ENCODE measurements around the gene DHX35.
"Not testable (repeated sequence)": the region's sequence is repeated elsewhere in the genome, so short reads cannot be mapped to it uniquely, and the experiment has no call there.

DHX35 gene

GRCh38 chr20:38987777-38988176 is 25.6 kb downstream of the DHX35 start:
- no peak for TF ChIP-seq CTCF (conservative IDR thresholded peaks at IDR 0.05; ENCODE audit: low read length)
- no peak for DNase-seq (ENCODE audit: low read depth)
- no peak overlapping the region for H3K4me3 ChIP-seq (ENCODE audit: low read length)

GRCh38 chr20:38990728-38991127 is 28.6 kb downstream of the DHX35 start:
- TF ChIP-seq CTCF (conservative IDR thresholded peaks at IDR 0.05; ENCODE audit: low read length): no peak
- no peak overlapping the region for H3K4me3 ChIP-seq (ENCODE audit: low read length)
- no peak for DNase-seq (ENCODE audit: low read depth)

- no peak for TF ChIP-seq CTCF (conservative IDR thresholded peaks at IDR 0.05; ENCODE audit: low read length)
- DNase-seq (ENCODE audit: low read depth): no peak
- no peak overlapping the region for H3K4me3 ChIP-seq (ENCODE audit: low read length)
Observed at GRCh38 chr20:38991814-38992704, 29.9 kb downstream of the DHX35 start.

GRCh38 chr20:38995536-38996044 is 33.4 kb downstream of the DHX35 start:
- no peak for DNase-seq (ENCODE audit: low read depth)
- H3K4me3 ChIP-seq (ENCODE audit: low read length): no peak overlapping the region
- TF ChIP-seq CTCF (conservative IDR thresholded peaks at IDR 0.05; ENCODE audit: low read length): no peak

GRCh38 chr20:38996866-38997265 is 34.7 kb downstream of the DHX35 start:
- not testable (repeated sequence) for DNase-seq (ENCODE audit: low read depth); H3K4me3 ChIP-seq (ENCODE audit: low read length)

- no peak overlapping the region for H3K4me3 ChIP-seq (ENCODE audit: low read length)
- no peak for DNase-seq (ENCODE audit: low read depth)
- TF ChIP-seq CTCF (conservative IDR thresholded peaks at IDR 0.05; ENCODE audit: low read length): no peak
Observed at GRCh38 chr20:38997622-38998021, 35.5 kb downstream of the DHX35 start.

- no peak for TF ChIP-seq CTCF (conservative IDR thresholded peaks at IDR 0.05; ENCODE audit: low read length)
- H3K4me3 ChIP-seq (ENCODE audit: low read length): no peak overlapping the region
- DNase-seq (ENCODE audit: low read depth): no peak
Observed at GRCh38 chr20:38999217-38999616, 37.1 kb downstream of the DHX35 start.

Measured in AG10803 (cell line).